ENCODE results near the gene PLA2G6. TPM values are rescaled to one million over a fixed set of nuclear protein-coding genes. Genes with fewer than 3 reads are reported as not detected.

Gene PLA2G6
- total RNA-seq, 1 donor from 2014 or later = 36.0 TPM

DNA sequence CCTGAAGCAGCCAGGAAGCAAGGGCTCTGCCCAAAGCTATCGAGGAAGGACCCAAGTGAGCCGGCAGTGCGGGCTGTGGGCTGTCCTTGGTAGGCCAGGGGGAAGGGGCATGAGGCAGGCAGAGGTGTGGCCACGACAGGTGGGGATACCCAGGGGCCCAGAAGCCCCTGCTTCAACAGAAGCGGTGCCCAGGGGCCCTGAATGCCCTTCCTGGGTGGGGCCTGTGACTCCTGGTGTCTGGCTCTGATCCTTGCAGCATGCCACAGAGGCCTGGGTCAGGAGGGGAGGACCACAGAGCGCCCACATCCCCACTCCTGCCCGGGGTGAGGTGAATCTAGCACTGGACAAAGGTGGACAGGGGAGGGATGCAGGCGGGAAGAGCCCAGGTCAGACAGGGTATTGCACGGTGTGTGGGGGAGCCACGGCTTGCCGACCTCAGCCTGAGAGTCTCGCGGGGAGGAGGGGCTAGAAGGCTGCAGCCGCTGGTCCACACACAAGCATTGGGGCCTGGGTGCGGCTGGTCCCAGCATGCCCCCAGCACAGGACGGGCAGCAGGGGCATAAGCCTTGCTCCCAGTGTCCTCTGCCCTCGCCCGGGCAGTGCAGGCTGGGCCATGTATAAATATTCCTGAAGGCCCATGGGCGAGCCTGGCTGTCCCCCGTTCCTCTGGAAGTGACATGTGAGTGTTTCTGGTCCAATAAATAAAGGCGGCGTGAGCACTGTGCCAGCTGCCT lies 39.2 kb upstream of the PLA2G6 start:
- H3K27me3 Mint-ChIP-seq (ENCODE audit: low read depth) = no peaks in the 10 kb centered on the region
- no peaks in the 10 kb centered on the region for H3K9me3 Mint-ChIP-seq
- peaks cover 5% of the 10 kb centered on the region for H3K36me3 Mint-ChIP-seq (ENCODE audit: low read depth)
- no peak overlapping the region for H3K27ac Mint-ChIP-seq
- peaks cover 12% of the 10 kb centered on the region for H3K4me1 Mint-ChIP-seq (ENCODE audit: low read depth)
- intact Hi-C loops (cut with micrococcal nuclease) = no loop called here
- DNase-seq (ENCODE audit: low spot score) = no peak
- H3K4me3 Mint-ChIP-seq (ENCODE audit: low read depth) = no peak overlapping the region

DNA sequence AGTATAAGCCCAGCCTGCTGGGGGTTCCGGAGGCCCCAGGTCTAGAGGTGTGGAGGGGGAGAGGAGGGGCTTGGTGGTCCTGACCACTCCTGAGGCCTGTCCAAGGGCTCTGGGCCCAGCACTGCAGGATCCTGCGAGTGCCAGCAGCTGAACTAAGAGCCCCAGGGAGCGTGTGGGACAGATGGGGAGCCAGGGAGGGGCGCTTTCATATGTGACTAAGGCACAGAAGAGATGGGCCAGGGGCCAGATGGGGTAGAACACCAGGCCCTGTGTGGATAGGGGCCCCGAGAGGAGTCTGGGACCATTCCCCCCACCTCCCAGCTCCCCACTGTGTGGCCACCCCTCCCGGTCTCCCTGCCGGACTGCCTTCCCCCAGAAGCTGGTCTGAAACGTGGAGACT lies 38.5 kb upstream of the PLA2G6 start:
- intact Hi-C loops (cut with micrococcal nuclease) = no loop called here
- H3K27ac Mint-ChIP-seq = no peak overlapping the region
- no peak for DNase-seq (ENCODE audit: low spot score)
- H3K4me1 Mint-ChIP-seq (ENCODE audit: low read depth) = peaks cover 12% of the 10 kb centered on the region
- no peaks in the 10 kb centered on the region for H3K27me3 Mint-ChIP-seq (ENCODE audit: low read depth)
- H3K4me3 Mint-ChIP-seq (ENCODE audit: low read depth) = no peak overlapping the region
- H3K9me3 Mint-ChIP-seq = no peaks in the 10 kb centered on the region
- H3K36me3 Mint-ChIP-seq (ENCODE audit: low read depth) = peaks cover 11% of the 10 kb centered on the region

DNA sequence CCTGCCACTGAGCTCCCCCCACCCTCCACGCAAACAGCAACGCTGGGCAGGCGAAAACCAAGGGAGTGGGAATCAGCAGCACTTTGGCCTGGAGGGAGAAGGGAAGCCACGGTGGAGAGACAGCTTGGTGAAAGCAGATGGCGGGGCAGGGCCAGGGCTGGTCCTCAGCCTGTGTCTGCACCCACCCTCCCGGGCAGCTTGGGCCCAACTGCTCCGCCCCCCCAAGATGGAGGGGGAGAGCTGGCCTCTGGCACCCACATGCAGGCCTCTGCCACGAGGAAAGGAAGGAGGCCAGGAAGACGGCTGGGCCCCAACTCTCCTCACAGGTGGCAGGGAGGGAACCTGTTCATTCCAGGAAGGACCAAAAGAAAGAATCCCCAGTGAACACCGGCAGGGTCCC lies 38.0 kb upstream of the PLA2G6 start:
- no peak for DNase-seq (ENCODE audit: low spot score)
- Mint-ChIP-seq H3K4me3 (ENCODE audit: low read depth) (no peak overlapping the region), H3K9me3 (no peaks in the 10 kb centered on the region), H3K27me3 (ENCODE audit: low read depth) (no peaks in the 10 kb centered on the region), H3K36me3 (ENCODE audit: low read depth) (peaks cover 12% of the 10 kb centered on the region), H3K27ac (peak overlapping the region; percentile 14), H3K4me1 (ENCODE audit: low read depth) (peaks cover 14% of the 10 kb centered on the region)
- intact Hi-C loops (cut with micrococcal nuclease) = no loop called here

DNA sequence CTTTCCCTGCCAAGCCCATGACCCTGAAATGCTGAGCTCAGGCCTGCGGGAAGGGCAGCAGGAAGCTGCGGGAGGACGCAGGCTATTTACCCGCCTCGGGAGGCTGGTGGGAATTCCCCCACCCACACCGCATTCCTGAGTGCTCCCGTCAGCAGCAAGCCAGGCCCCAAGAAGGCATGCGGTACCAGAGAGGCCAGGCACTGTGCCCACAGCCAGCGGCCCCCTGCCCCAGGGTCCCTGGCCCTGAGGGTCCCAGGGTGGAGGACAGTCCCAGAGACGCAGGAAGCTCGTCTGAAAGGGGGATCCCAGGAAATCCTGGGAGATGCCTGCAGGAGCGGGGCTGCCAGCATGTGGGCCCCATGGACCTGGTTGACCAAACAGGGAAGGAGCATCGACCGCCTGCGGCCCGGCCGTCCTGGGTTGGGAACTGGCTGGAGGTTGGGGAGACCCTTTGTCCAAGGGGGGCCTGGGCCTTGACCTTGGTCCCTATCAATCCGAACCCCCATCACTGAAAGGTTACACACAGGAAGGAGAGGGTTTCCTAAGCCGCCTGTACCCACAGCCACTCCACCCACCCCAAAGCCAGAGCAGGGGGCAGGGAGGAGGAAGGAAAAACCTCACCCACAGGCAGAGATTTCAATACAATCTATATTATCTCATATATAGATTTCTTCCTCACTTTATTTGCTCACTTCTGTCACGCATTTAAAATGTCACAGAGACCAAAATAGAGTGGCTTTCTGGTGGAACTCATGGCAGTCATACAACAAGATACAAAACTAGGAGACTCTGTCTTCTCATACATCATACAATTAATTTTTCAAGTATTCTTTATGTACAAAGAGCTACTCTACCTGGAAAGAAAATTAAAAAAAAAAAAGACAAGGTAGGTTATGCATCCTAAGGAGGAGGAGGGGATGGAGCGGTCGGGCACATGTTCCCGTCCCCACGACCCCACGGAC lies 37.3 kb upstream of the PLA2G6 start:
- Mint-ChIP-seq H3K4me1 (ENCODE audit: low read depth) (peaks cover 14% of the 10 kb centered on the region), H3K9me3 (no peaks in the 10 kb centered on the region), H3K27ac (peak overlapping the region; percentile 14), H3K27me3 (ENCODE audit: low read depth) (no peaks in the 10 kb centered on the region), H3K36me3 (ENCODE audit: low read depth) (peaks cover 12% of the 10 kb centered on the region), H3K4me3 (ENCODE audit: low read depth) (no peak overlapping the region)
- intact Hi-C loops (cut with micrococcal nuclease) = no loop called here
- DNase-seq (ENCODE audit: low spot score) = no peak

GRCh38 chr22:38215156-38216038 lies 33.8 kb upstream of the PLA2G6 start:
- H3K4me1 Mint-ChIP-seq (ENCODE audit: low read depth) = peaks cover 18% of the 10 kb centered on the region
- H3K27me3 Mint-ChIP-seq (ENCODE audit: low read depth) = no peaks in the 10 kb centered on the region
- intact Hi-C loops (cut with micrococcal nuclease) = no loop called here
- no peak overlapping the region for H3K27ac Mint-ChIP-seq
- no peaks in the 10 kb centered on the region for H3K9me3 Mint-ChIP-seq
- no peak overlapping the region for H3K4me3 Mint-ChIP-seq (ENCODE audit: low read depth)
- H3K36me3 Mint-ChIP-seq (ENCODE audit: low read depth) = peaks cover 18% of the 10 kb centered on the region
- DNase-seq (ENCODE audit: low spot score) = no peak

DNA sequence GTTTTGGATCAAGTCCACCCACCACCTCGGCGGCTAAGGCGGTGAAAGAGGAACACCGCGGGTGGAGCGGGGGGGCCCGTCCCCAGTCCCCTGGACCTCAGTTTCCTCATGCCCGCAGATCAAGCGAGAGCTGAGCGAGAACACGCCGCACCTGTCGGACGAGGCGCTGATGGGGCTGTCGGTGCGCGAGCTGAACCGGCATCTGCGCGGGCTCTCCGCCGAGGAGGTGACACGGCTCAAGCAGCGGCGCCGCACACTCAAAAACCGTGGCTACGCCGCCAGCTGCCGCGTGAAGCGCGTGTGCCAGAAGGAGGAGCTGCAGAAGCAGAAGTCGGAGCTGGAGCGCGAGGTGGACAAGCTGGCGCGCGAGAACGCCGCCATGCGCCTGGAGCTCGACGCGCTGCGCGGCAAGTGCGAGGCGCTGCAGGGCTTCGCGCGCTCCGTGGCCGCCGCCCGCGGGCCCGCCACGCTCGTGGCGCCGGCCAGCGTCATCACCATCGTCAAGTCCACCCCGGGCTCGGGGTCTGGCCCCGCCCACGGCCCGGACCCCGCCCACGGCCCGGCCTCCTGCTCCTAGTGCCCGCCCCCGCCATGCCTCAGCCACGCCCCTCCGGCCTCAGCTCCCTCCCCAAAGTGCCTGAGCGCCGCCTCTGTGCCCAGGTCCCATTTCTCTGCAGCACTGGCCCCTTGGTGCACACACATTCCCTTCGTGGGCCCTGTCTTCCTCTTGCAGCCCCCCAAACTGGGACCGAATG lies 32.8 kb upstream of the PLA2G6 start:
- H3K9me3 Mint-ChIP-seq = no peaks in the 10 kb centered on the region
- no peaks in the 10 kb centered on the region for H3K27me3 Mint-ChIP-seq (ENCODE audit: low read depth)
- DNase-seq (ENCODE audit: low spot score) = peak; percentile 48
- intact Hi-C loops (cut with micrococcal nuclease) = no loop called here
- no peak overlapping the region for H3K4me3 Mint-ChIP-seq (ENCODE audit: low read depth)
- peaks cover 18% of the 10 kb centered on the region for H3K36me3 Mint-ChIP-seq (ENCODE audit: low read depth)
- peaks cover 21% of the 10 kb centered on the region for H3K4me1 Mint-ChIP-seq (ENCODE audit: low read depth)
- no peak overlapping the region for H3K27ac Mint-ChIP-seq

DNA sequence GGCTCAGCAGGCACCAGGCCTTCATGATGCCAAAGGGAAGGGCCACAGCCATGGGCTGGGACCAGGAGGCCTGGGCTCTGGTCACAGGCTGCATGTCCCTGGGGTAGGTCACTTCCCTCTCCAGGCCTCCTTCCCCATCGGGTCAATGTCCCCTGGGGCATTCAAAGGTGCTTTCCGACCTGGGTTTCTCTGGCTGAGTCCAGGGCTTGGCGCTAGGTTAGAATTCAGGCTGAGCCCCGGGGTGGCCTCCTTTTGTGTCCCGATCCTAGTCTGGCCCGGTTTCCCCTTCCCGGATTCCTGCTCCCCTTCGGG lies 32.3 kb upstream of the PLA2G6 start:
- H3K27ac Mint-ChIP-seq = no peak overlapping the region
- H3K9me3 Mint-ChIP-seq = no peaks in the 10 kb centered on the region
- DNase-seq (ENCODE audit: low spot score) = no peak
- H3K4me3 Mint-ChIP-seq (ENCODE audit: low read depth) = no peak overlapping the region
- peaks cover 18% of the 10 kb centered on the region for H3K36me3 Mint-ChIP-seq (ENCODE audit: low read depth)
- intact Hi-C loops (cut with micrococcal nuclease) = no loop called here
- peaks cover 16% of the 10 kb centered on the region for H3K4me1 Mint-ChIP-seq (ENCODE audit: low read depth)
- H3K27me3 Mint-ChIP-seq (ENCODE audit: low read depth) = no peaks in the 10 kb centered on the region

- H3K9me3 Mint-ChIP-seq = no peaks in the 10 kb centered on the region
- intact Hi-C loops (cut with micrococcal nuclease) = no loop called here
- H3K27me3 Mint-ChIP-seq (ENCODE audit: low read depth) = no peaks in the 10 kb centered on the region
- no peak for DNase-seq (ENCODE audit: low spot score)
- no peak overlapping the region for H3K27ac Mint-ChIP-seq
- peaks cover 18% of the 10 kb centered on the region for H3K4me1 Mint-ChIP-seq (ENCODE audit: low read depth)
- peaks cover 18% of the 10 kb centered on the region for H3K36me3 Mint-ChIP-seq (ENCODE audit: low read depth)
- H3K4me3 Mint-ChIP-seq (ENCODE audit: low read depth) = no peak overlapping the region
These were observed 31.8 kb upstream of the PLA2G6 start for GRCh38 chr22:38213319-38213989.

- intact Hi-C loops (cut with micrococcal nuclease) = no loop called here
- Mint-ChIP-seq H3K9me3 (no peaks in the 10 kb centered on the region), H3K36me3 (ENCODE audit: low read depth) (peaks cover 18% of the 10 kb centered on the region), H3K4me1 (ENCODE audit: low read depth) (peaks cover 14% of the 10 kb centered on the region), H3K4me3 (ENCODE audit: low read depth) (no peak overlapping the region), H3K27me3 (ENCODE audit: low read depth) (no peaks in the 10 kb centered on the region), H3K27ac (no peak overlapping the region)
- no peak for DNase-seq (ENCODE audit: low spot score)
These were observed 30.8 kb upstream of the PLA2G6 start for GRCh38 chr22:38212442-38212841.

GRCh38 chr22:38211556-38211955 lies 29.9 kb upstream of the PLA2G6 start:
- intact Hi-C loops (cut with micrococcal nuclease) = no loop called here
- Mint-ChIP-seq H3K4me1 (ENCODE audit: low read depth) (peaks cover 14% of the 10 kb centered on the region), H3K36me3 (ENCODE audit: low read depth) (peaks cover 17% of the 10 kb centered on the region), H3K9me3 (no peaks in the 10 kb centered on the region), H3K27ac (no peak overlapping the region), H3K27me3 (ENCODE audit: low read depth) (no peaks in the 10 kb centered on the region), H3K4me3 (ENCODE audit: low read depth) (no peak overlapping the region)
- DNase-seq (ENCODE audit: low spot score) = no peak

DNA sequence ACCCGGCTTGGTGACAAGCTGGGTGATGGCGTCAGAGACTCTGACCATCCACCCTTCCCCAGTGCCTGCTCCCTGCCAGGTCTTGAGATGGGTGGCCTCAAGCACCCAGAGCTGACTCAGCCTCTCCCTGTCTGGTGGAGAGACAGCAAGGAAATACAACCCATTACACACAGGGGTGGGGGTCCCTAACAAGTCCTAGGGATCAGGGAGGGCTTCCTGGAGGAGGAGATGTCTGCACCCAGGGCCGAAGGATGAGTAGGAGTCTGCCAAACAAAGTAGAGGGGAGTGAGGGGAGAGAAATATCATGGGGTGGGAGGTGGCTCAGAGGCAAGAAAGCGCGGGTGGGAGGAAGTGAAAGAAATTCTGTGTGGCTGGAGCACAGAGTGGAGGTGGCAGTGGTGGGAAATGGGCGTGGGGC lies 26.9 kb upstream of the PLA2G6 start:
- DNase-seq (ENCODE audit: low spot score) = no peak
- peak overlapping the region; percentile 49 for H3K27ac Mint-ChIP-seq
- no peaks in the 10 kb centered on the region for H3K27me3 Mint-ChIP-seq (ENCODE audit: low read depth)
- H3K4me1 Mint-ChIP-seq (ENCODE audit: low read depth) = peaks cover 25% of the 10 kb centered on the region
- intact Hi-C loops (cut with micrococcal nuclease) = no loop called here
- H3K9me3 Mint-ChIP-seq = no peaks in the 10 kb centered on the region
- H3K36me3 Mint-ChIP-seq (ENCODE audit: low read depth) = peaks cover 5% of the 10 kb centered on the region
- H3K4me3 Mint-ChIP-seq (ENCODE audit: low read depth) = no peak overlapping the region
